ENCODE measurements around the gene SASH3.
A peak's percentile ranks its signal among the peaks of the same experiment; 100 is the strongest.

Gene SASH3

DNA sequence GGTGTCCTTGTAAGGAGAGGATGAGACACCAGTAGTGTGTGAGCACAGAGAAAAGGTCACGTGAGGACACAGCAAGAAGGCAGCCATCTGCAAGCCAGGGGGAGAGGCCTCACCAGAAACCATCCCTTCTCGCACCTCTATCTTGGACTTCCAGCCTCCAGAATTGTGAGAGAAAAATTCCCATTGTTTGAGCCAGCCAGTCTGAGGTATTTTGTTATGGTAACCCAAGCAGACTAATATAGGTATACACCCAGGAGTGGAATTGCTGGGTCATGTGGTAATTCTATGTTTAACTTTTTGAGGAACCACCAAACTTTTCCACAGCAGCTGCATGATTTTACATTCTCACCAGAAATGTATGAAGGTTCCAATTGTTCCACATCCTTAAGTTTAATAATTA, 38.4 kb downstream of the SASH3 start:
- DNase-seq, result no peak

DNA sequence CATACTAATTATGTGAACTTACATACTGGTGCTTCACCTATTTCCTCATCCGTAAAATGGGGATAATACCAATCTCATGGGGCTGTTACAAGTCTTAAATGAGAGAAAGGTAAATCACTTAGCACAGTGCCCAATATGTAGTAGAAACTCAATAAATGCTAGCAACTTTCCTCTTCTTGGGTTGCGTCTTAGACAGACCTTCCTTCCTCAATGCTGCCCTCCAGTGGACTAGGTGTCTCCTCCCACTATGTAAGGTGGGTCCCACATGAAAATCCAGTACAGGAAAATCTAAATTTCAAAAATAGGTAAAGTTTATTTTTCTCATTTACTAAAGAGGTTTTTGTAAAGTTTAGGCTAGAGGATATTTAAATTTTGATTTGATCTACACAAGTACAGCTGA, 43.4 kb downstream of the SASH3 start:
- no peak for DNase-seq

DNA sequence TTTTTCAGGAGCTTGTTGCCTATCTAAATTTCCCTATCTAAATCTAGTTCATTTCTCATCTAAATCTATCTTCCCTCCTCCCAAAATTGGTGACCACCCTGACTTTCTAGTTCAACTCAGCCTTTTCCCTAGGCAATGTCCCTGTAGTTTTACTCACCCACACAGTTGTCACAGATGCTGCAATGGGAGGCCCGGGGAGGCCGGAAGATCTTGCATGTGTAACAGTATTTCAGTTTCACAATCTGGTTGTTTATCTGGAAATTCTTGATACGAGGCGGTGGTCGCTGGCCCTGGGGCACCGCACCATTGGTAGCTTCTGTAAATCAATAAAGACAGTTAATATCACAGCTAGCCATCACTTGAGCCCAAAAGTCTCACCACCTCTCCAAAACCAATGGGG, 43.8 kb downstream of the SASH3 start:
- DNase-seq, result no peak

DNA sequence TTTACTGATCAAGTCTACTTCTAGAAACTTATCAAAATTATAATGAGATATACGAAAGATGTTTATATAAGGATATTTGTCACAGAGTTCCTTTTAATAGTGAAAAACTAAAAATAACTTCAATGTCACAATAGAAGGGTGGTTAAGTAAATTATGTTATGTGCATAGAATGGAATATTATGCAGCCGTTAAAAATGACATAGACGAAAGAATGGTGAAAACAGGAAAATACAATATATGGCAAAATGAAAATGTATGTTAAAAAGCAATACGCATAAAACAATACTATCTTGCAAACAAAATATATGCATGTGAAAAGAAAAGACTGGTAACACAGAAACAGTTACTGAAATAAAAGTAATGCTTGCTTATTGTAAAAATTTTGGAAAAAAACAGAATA, 44.9 kb downstream of the SASH3 start:
- no peak for DNase-seq

DNA sequence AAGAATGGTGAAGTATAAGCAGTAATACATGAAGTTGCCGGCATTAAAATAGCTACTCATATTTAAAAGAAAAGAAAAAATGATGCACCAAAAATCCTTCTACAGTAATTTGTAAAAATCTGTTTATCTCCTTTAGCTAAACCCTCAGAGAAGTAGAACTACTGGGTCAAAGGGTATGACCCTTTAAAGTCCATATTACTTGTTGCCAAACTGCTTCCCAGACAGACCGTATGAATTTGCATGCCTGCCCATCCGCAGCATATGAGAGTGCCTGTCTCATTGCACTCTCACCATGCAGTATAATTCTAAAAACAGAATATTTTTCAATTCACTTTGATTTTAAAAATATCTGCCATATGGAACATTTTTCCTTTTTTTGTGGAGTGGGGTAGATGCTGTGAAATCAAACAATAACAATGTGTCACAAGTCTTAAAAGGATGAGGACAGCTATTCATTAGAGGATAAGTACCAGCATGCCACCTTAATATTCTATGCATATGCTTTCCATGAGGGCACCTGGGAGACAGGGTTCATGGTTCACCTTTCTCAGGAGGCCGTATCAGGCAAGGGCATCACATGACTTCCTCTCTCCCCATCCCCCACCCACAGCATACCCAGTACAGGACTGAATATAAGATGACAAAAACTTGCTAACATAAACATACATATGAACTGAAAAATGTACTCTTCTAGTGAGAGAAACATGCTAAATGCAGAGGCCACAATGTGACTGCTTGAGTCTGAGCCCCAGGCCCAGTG, 46.2 kb downstream of the SASH3 start:
- no peak for DNase-seq

DNA sequence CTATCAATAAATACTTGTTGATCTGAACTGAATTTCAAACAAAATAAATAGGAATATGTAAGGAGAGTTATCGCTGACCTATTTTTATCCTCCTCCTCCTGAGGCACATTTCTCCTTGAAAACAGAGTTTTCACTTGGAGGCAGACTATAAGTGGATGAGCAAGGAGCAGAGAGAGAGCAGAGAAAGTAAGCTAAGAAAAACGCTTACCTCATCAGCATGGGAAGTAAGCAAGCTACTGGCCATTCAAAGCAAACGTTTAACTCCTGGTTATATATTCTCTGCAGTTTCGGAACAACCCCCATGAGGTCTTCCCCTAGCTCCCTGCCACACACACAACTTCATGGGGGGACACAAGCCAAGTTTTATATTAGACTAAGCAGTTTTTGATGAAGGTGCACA, 50.7 kb downstream of the SASH3 start:
- no peak for DNase-seq

DNA sequence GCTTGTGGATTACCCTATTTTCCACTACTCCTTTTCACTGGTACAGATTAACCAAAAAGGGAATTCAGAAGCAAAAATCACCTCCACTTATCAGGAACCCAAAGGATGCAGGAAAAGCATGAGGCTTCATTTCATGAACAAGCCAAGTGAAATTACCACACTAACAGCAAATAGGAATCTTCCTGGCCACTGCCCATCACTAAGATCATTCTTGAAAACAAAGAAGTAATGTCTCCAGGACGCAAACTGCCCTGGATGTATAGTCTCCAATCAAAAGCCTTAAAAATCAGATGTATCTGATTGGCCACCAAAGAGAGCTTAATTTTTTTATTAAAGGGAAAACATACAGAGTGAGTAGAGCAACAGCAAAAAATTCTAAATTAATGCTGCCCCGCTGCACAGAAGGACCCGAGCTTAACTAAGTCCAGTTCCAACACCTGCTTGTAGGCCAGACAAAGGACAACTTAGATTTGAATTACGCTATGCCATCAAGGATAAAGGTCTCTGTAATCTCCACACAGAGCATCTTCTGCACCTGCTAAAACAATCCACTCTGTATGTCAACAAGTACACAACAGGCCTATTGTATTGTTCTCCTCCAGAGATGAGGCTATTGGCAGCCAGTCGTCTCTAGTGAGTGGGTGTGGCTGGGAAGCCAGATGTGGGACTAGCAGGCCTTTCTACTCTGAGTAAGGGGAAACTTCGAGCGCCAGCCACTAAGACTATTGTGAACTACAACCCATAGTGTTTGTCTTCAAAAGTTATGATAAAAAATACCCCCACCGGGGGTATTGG, 51.5 kb downstream of the SASH3 start:
- DNase-seq, result no peak

DNA sequence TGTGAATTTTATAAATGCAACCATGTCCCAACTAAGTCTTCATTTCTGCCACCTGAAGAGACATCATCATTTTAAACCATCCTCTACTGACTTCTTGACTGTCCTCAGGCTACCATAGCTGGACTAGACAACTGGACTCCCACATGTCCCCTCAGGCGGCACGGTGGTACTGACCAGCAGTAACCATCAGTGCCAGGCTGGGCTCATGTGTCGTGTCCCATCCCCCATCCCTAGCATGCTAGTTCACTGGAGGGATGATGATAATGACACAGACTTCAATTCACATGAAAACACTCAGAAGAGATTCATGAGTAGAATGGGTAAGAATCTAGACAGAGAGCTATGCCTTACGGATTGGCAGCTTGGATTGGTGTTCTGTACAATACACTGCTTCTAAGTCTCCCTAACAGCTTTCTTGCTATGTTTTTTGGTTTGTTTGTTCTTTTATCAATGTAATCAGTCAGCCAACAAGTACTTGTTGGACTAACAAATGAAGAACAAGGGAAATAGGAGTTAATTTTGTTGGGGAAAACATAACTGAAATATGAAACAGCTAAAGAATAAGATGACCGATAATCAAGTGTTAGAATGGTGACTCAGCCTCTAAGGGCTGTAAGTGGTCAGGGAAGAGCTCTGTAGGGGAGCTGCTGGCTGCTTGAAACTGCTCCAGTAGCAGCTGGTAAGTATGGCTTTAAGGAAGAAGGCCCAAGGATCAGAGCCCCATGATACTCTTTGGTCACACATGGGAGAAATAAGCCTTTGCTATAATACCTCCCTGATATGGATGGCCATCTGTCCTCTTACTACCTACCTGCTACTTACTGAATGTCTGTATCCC, 53.6 kb downstream of the SASH3 start:
- no peak for DNase-seq

DNA sequence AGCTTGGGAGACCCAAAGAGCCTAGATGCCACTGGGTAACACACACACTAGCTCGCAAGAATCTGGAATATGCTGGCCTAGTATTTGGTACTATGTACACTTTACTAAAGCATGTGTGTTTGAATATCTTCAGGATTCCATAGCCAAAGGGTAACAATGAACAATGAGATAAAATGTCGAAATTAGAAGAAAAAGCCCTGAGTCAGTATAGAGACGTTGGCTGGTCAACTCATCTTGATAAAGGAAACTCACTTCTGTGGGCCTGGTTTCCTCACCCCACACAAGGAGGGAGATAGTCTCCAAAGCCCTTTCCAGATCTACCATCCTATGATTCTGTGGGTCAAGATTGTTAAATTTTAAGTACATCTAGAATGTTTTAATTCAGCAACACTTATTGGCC, 57.1 kb downstream of the SASH3 start:
- no peak for DNase-seq

DNA sequence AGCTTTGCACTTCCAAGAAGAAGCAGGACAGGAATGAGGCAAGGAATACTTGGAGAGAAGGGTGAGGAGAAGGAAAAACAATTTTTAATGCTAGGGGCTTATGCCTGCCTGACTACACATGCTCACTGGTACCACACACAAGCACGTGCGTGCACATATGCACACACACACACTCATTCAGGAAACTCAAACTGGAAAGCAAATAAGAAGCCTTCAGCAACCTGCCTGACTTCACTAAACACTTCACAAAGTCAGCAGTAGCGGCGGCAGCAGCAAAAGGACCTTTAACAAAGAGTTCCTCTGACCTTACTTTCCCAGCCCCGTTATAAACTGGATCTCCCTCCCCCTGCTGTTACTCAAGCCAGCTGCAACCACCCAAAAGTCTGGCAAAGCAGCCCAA, 60.6 kb downstream of the SASH3 start:
- DNase-seq, result no peak

DNA sequence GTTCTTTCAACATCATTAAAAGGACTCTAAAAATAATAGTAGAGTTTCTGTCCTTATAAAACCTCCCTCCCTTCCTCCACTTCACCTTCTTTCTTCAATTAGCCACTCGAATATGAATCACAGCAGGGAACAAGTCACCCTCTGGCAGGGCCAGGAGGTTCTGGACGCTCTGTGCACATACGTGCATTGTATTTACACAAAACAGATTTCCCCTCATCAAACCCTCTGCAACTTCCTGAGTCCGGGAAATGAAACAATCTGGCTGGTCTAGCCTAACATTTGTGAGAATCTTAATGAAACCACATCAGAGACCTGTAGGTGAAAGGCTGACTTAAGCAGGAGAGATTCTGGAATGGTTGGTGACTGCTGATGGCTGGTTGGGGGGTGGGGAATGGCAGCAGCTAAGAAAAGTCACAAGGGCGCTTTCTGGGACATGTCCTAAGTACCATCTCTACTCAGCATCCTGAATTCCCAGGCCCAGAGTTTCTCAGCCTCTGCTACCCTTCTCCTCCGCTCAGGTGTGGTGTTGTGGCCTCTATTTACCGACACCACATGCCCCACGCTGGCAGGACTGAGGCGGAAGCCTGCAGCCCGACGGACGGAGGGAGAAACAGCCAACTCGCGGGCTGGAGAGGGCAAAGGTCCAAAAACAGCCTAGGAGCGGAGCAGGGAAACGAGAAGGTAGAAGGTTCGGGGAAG, 62.9 kb downstream of the SASH3 start:
- DNase-seq, result no peak

DNA sequence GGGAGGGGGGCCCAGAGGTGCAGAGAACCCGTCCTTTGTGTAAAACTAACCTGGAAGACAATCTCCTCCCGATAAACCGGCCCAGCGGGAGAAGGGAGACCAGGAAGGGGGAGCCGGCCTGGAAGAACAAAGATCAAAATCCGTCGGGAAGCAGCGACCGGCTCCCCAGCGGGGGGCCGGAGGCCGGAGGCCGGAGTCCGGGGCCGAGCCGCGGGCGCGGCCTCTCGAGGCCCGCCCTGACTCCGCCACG, 63.4 kb downstream of the SASH3 start:
- DNase-seq, result no peak

DNA sequence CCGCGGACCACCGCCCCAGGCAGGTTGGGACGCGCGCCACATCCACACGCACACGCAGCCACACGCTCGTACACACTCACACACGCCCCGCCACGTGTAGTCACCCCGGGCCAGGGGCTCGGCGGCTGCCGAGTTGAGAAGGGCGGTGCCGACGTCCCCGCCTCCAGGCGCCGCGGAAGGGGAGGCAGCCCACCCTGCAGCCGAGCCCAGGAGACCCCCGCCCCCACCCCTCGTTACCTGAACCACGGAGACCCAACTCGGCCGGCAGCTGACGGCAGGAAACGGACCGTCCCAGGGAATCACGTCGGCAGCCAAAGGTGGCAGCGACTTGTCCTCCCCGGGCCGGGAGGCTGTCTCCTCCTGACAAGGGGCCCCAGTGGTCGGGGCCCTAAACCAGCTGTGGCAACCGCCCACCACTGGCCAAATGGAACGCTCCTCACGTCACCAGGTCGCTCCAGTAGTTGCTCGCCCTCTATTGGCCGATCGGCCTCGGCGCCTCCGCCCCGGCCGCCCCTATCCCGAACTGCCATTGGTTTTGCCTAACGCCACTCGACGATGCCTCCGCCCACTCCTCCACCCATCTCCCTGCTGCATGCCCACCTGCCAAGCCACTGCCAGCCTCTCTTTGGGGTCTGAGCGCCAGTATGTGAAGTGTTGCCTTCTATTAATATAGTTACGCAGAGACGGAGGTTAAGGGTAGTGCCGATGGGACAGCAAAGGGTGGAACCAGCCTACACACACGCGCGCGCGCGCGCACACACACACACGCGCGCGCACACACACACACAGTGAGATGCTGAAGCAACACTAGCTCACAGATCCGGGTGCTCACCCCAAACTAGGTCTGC, 63.9 kb downstream of the SASH3 start, which contains the start of gene ZDHHC9:
Gene ZDHHC9, minus strand, starts transcription at position 428 of the 848 bp plus-strand sequence. CDS start 1,941 bp downstream, outside the sequence.
- DNase-seq, result peak; percentile 4 to 8

Measured in cerebellar nuclear complex (tissue), 1 donor.